Keratinocyte (primary cell): ENCODE data around the gene TUNAR. TPM values are rescaled to one million over a fixed set of nuclear protein-coding genes. Genes with fewer than 3 reads are reported as not detected.

ENCODE experiments used
- DNase-seq: peaks from one replicate; pipeline ENCODE4 v3.0.0-alpha.2; 2011; ENCODE audit warnings: low read depth, missing footprints, low spot score
- FAIRE-seq: peaks from 2 replicates; lab custom pipeline; 2011; peaks lifted over from hg19 to GRCh38; lab: Jason Lieb, UNC
- H2AFZ ChIP-seq: 2 replicates; pipeline ENCODE4 v1.6.0; 2012; ENCODE audit warnings: low read length, control low read depth, inconsistent platforms; ENCODE audit not compliant: control insufficient read depth
- H3K27ac ChIP-seq: 2 replicates; pipeline ENCODE4 v1.5.1; 2011; ENCODE audit warnings: low read length; ENCODE audit not compliant: control insufficient read depth, insufficient read depth
- H3K27me3 ChIP-seq: 3 replicates; pipeline ENCODE4 v1.6.0; 2011; ENCODE audit warnings: low read length; ENCODE audit not compliant: control insufficient read depth, insufficient read depth; ENCODE audit errors: extremely low read depth
- H3K36me3 ChIP-seq, 2 experiments: 2 replicates in 1 of 2; 3 replicates in 1 of 2; pipeline ENCODE4 v1.5.1; 2011; ENCODE audit warnings: low read length in 2 of 2, mild to moderate bottlenecking in 1 of 2; ENCODE audit not compliant: control insufficient read depth in 2 of 2, insufficient read depth in 2 of 2; ENCODE audit errors: extremely low read depth in 1 of 2
- H3K4me1 ChIP-seq: 3 replicates; pipeline ENCODE4 v1.5.1; 2011; ENCODE audit warnings: low read length; ENCODE audit not compliant: control insufficient read depth, insufficient read depth; ENCODE audit errors: extremely low read depth
- H3K4me2 ChIP-seq: 3 replicates; pipeline ENCODE4 v1.6.0; 2011; ENCODE audit warnings: low read depth, low read length; ENCODE audit not compliant: control insufficient read depth, insufficient read depth; ENCODE audit errors: extremely low read depth
- H3K4me3 ChIP-seq, 3 experiments: fragments of 200-600 bp in 1 of 3; sonication (generic) in 1 of 3; 2 replicates in 2 of 3; 3 replicates in 1 of 3; pipeline ENCODE4 v1.5.1; 2011 to 2016; ENCODE audit warnings: low read length in 3 of 3, mild to moderate bottlenecking in 3 of 3, control low read depth in 2 of 3, inconsistent platforms in 1 of 3, low read depth in 1 of 3, mixed read lengths in 1 of 3, mixed run types in 1 of 3, moderate library complexity in 1 of 3; ENCODE audit not compliant: control insufficient read depth in 2 of 3, insufficient read depth in 2 of 3; ENCODE audit errors: extremely low read depth in 1 of 3
- H3K79me2 ChIP-seq: 2 replicates; pipeline ENCODE4 v1.6.0; 2012; ENCODE audit warnings: low read length; ENCODE audit not compliant: control insufficient read depth, insufficient read depth
- H3K9ac ChIP-seq: 3 replicates; pipeline ENCODE4 v1.6.0; 2011; ENCODE audit warnings: low read length; ENCODE audit not compliant: control insufficient read depth, insufficient read depth; ENCODE audit errors: extremely low read depth
- H3K9me1 ChIP-seq: 3 replicates; pipeline ENCODE4 v1.6.0; 2011; ENCODE audit warnings: low read length; ENCODE audit not compliant: control insufficient read depth, insufficient read depth; ENCODE audit errors: extremely low read depth
- H3K9me3 ChIP-seq: 2 replicates; pipeline ENCODE4 v1.5.1; 2012; ENCODE audit warnings: low read depth, low read length; ENCODE audit not compliant: control insufficient read depth
- H4K20me1 ChIP-seq: 3 replicates; pipeline ENCODE4 v1.6.0; 2011; ENCODE audit warnings: low read length; ENCODE audit not compliant: control insufficient read depth, insufficient read depth; ENCODE audit errors: extremely low read depth
- EZH2 ChIP-seq: IDR thresholded peaks from one replicate; pipeline ENCODE4 v1.6.1; 2012; ENCODE audit warnings: inconsistent platforms, mild to moderate bottlenecking, low read length, moderate library complexity
- dilution Hi-C: fragments of 300-500 bp; cut with MboI; formaldehyde crosslinking; loops from one replicate; pipeline ENCODE4 v1.7.0; 2020; ENCODE audit warnings: low sequenced_read_pairs; ENCODE audit not compliant: extremely low pct_ligation_motif_present
- polyA minus RNA-seq, 3 experiments: library from RNA; depleted of rRNA, polyadenylated mRNA; stranded (reverse); fragments of >200 nt; gene quantifications; 1 replicate in 1 of 3; 2 replicates in 1 of 3; 3 replicates in 1 of 3; pipeline ENCODE4 v1.2.3, GENCODE V29; 2011
- polyA plus RNA-seq, 5 experiments: library from polyadenylated mRNA; depleted of rRNA in 3 of 5; stranded (reverse) in 3 of 5; stranded (forward) in 1 of 5; unstranded in 1 of 5; fragments of >200 nt; gene quantifications; 1 replicate in 1 of 5; 2 replicates in 3 of 5; 3 replicates in 1 of 5; pipeline versions ENCODE4 v1.2.1 to v1.2.3, GENCODE V29; 2011 to 2012; ENCODE audit warnings: missing spikeins in 2 of 5, low read depth in 1 of 5, low replicate concordance in 1 of 5
- TF ChIP-seq, protein P1 (sequence below), 3 experiments: IDR thresholded peaks in 1 of 3; conservative IDR thresholded peaks in 1 of 3; optimal IDR thresholded peaks in 1 of 3; 2 replicates in 2 of 3; 3 replicates in 1 of 3; pipeline versions ENCODE3 to v1.5.1; 2011; ENCODE audit warnings: low read length in 3 of 3, mild to moderate bottlenecking in 3 of 3, moderate library complexity in 2 of 3, control low read depth in 1 of 3, inconsistent platforms in 1 of 3; ENCODE audit not compliant: insufficient read depth in 2 of 3; ENCODE audit errors: extremely low read depth in 1 of 3

TUNAR gene
- polyA plus RNA-seq (not detected in 3 replicates), polyA minus RNA-seq (not detected in 3 replicates)
- polyA plus RNA-seq (2011; ENCODE audit: low read depth), result not detected
- not detected in 2 replicates for polyA plus RNA-seq (2011; cell fraction: cytosol; rRNA removed)
- not detected in 2 replicates for polyA plus RNA-seq (2011; cell fraction: nucleus; rRNA removed)
- not detected in 2 replicates for polyA plus RNA-seq (2012; ENCODE audit: low replicate concordance)
- polyA minus RNA-seq (2011; cell fraction: cytosol; rRNA and poly(A)+ RNA removed), result not detected
- not detected in 2 replicates for polyA minus RNA-seq (2011; cell fraction: nucleus; rRNA and poly(A)+ RNA removed)

DNA sequence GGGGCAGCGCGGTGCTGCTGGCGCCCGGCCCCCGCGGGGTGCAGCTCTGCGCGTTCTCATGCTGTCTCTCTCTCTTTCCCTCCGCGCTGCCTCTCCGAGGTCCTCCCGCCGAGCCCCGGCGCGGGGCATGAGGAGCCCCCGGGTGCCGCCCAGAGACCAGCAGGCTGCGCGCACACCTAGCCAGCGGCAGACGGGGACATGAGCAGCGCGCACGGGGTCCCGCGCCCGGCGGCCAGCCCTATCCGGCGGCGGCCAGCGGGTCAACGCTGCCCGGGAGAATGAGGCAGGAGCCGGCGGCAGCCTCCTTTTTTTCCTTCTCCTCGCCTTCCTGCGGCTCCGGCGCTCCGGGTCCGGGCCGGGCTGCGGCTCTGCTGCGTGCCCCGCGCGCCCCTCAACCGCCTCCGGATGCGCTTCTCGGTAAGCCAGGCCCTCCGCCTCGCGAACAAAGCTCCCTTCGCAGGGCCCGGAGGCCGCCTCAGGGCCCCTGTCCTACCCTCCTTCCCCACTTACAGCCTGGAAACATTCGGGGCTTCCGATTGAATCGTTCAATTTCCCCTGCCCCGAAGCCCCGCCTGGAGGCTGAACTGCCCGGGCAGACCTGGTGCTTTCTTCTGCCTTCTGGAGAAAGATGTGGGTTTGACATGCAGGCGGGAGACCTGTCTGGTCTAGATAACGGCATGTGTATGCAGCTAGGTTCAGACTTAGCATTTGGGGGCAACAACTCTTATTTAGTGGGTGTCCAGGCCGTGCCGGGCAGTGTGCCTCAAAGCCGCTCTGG is at the start of gene TUNAR:
TSS of gene TUNAR (plus strand) at position 72 of the 778 bp plus-strand sequence.
- no peaks in the 10 kb centered on the region for H3K9me3 ChIP-seq
- H4K20me1 ChIP-seq, result no peaks in the 10 kb centered on the region
- no peaks in the 10 kb centered on the region for H3K9me1 ChIP-seq
- H3K9ac ChIP-seq, result no peak within 1 kb of the TSS
- no peak within 1 kb of the TSS for H3K4me2 ChIP-seq
- H3K4me3 ChIP-seq, result no peak within 1 kb of the TSS
- FAIRE-seq (no peak), DNase-seq (no peak)
- no peak within 1 kb of the TSS for H2AFZ ChIP-seq
- H3K79me2 ChIP-seq, result no peaks in the 10 kb centered on the region
- H3K27me3 ChIP-seq, result peaks cover 37% of the 10 kb centered on the region
- no peak within 1 kb of the TSS for H3K27ac ChIP-seq
- dilution Hi-C loops, result no loop called here
- TF ChIP-seq, protein P1, sequence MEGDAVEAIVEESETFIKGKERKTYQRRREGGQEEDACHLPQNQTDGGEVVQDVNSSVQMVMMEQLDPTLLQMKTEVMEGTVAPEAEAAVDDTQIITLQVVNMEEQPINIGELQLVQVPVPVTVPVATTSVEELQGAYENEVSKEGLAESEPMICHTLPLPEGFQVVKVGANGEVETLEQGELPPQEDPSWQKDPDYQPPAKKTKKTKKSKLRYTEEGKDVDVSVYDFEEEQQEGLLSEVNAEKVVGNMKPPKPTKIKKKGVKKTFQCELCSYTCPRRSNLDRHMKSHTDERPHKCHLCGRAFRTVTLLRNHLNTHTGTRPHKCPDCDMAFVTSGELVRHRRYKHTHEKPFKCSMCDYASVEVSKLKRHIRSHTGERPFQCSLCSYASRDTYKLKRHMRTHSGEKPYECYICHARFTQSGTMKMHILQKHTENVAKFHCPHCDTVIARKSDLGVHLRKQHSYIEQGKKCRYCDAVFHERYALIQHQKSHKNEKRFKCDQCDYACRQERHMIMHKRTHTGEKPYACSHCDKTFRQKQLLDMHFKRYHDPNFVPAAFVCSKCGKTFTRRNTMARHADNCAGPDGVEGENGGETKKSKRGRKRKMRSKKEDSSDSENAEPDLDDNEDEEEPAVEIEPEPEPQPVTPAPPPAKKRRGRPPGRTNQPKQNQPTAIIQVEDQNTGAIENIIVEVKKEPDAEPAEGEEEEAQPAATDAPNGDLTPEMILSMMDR (optimal IDR thresholded peaks at IDR 0.05 in 1 of 3, IDR thresholded peaks at IDR 0.05 in 1 of 3, conservative IDR thresholded peaks at IDR 0.05 in 1 of 3; ENCODE audit: extremely low read depth in 1 of 3, insufficient read depth in 2 of 3, low read length in 3 of 3), result no peak
- no peak for TF ChIP-seq EZH2
- no peaks in the 10 kb centered on the region for H3K4me1 ChIP-seq
- no peaks in the 10 kb centered on the region for H3K36me3 ChIP-seq

DNA sequence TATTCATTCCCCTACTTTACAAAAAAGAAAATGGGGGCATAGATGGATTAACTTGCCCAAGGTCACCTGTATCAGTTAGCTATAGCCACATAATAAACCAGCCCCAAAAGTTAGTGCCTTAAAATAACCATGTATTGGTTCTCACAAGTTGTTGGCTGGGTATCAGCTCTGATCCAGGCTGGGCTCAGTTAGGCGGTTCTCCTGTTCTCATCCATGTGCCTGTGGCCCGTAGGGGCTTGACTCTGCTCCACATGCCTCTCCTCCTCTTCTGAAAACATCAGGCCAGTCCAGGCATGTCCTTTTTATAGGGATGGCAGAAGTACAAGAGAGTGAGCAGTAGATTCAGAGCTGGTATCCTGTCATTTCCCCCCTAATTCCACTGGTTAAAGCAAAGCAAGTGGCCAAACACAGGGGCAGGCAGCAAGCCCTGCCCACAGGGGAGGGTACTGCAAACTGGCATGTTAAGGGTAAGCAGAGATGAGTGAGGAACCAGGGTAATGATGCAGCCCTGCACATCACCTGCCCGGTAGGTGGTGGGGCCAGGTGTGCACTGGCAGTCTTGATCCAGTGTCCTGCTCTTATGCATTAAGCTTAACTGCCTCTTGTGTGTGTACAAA is 47.9 kb upstream of the TUNAR start:
- dilution Hi-C loops, result no loop called here
- no peak for FAIRE-seq
- Histone ChIP-seq H3K79me2 (no peaks in the 10 kb centered on the region), H3K27me3 (no peaks in the 10 kb centered on the region), H4K20me1 (no peaks in the 10 kb centered on the region), H3K9ac (no peak overlapping the region), H3K4me2 (no peak overlapping the region), H3K36me3 (no peaks in the 10 kb centered on the region), H3K9me3 (no peaks in the 10 kb centered on the region), H3K4me3 (no peak overlapping the region), H3K27ac (no peak overlapping the region), H3K4me1 (no peaks in the 10 kb centered on the region), H2AFZ (no peak overlapping the region), H3K9me1 (no peaks in the 10 kb centered on the region)
- TF ChIP-seq EZH2, result no peak
- TF ChIP-seq, protein P1 (optimal IDR thresholded peaks at IDR 0.05 in 1 of 3, IDR thresholded peaks at IDR 0.05 in 1 of 3, conservative IDR thresholded peaks at IDR 0.05 in 1 of 3; ENCODE audit: extremely low read depth in 1 of 3, insufficient read depth in 2 of 3, low read length in 3 of 3), result no peak
- DNase-seq, result no peak
